Middle frontal gyrus (tissue), 1 donor: Measurements from ENCODE around the gene KRTAP4-2.
"Not testable (repeated sequence)": the region's sequence is repeated elsewhere in the genome, so short reads cannot be mapped to it uniquely, and the experiment has no call there.

Experiments
- DNase-seq: peaks from one replicate; pipeline ENCODE4 v3.0.0-alpha.2; 2015; ENCODE audit warnings: low spot score; ENCODE audit errors: extremely low spot score

KRTAP4-2 gene

GRCh38 chr17:41163828-41164227 is 14.2 kb downstream of the KRTAP4-2 start:
- DNase-seq = no peak

DNA sequence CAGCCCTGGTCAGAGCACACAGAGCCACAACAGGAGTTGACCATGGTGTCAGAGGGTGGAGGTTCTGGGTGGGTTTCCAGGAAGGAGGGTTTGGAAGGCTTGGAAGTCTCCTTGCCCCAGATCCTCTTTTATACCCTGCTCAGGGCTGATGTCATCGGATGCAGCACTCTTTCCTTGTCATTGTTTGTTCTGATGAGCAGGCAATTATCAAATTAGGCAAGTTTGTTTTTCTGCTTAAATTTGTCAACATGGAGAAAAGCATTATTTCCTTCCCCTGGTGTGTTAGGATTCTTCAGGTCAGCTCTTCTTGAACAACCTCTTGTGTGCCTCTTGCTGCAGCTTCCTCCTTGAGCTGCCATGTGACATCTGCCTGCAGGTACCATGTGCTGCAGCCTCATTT is 17.4 kb downstream of the KRTAP4-2 start, which contains the start of gene KRTAP4-4:
TSS of gene KRTAP4-4 (minus strand) at position 101 of the 400 bp plus-strand sequence. CDS start at position 44, 57 bp downstream.
- DNase-seq = no peak

DNA sequence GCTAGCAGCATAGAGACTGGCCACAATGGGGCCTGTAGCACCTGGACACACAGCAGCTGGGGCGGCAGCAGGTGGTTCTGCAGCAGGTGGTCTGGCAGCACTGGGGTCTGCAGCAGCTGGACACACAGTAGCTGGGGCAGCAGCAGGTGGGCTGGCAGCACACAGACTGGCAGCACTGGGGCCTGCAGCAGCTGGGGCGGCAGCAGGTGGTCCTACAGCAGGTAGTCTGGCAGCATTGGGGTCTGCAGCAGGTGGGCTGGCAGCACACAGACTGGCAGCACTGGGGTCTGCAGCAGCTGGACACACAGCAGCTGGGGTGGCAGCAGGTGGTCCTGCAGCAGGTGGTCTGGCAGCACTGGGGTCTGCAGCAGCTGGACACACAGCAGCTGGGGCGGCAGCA is 17.8 kb downstream of the KRTAP4-2 start:
- DNase-seq = not testable (repeated sequence)

DNA sequence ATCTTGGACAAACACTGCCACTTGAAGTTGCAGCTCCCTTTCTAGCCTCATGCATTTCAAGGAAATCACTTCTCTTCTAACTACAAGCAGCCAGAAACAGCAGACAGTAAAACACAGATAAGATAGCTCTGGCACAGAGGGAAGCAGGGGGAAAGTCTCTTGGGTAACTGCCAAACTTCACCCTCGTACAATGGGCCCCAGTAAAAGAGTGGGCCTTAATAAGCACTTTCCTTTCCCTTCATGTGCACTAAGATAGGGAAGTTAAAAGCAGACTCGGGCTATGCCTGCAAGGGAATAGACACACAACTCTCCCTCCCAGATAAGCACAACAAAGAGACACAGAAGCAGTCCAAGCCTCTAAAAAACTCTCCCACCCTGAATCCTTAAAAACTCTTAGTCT is 24.2 kb downstream of the KRTAP4-2 start:
- no peak for DNase-seq

- DNase-seq = no peak
Measured at GRCh38 chr17:41151525-41151924, 26.5 kb downstream of the KRTAP4-2 start.

DNA sequence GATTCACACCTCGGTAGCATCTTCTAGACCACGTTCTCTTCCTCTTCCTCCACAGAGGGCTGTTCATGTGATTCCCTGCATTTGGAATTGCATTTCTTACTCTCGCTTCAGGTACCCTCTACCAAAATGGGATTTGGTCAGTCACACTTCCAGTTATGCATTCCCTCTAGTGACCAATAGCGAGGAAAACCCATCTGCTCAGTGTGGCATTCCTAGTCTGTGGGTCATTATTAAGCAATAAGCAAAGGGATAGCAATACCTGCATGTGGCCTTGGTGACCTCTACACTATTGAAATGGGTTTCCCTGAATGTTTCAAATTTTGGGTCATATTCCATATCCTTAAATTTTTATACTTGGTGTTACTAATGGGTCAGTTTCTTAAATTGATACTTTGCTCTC is 28.0 kb downstream of the KRTAP4-2 start:
- DNase-seq = no peak

- no peak for DNase-seq
Measured at GRCh38 chr17:41149652-41149985, 28.4 kb downstream of the KRTAP4-2 start, which contains the start of gene KRTAP4-5. KRTAP4-5 (minus strand) TSS chr17:41149825; CDS start chr17:41149767, 58 bp downstream.

- DNase-seq = not testable (repeated sequence)
Measured at GRCh38 chr17:41148971-41149651, 28.9 kb downstream of the KRTAP4-2 start.

- DNase-seq = no peak
Measured at GRCh38 chr17:41147531-41148204, 30.4 kb downstream of the KRTAP4-2 start.

DNA sequence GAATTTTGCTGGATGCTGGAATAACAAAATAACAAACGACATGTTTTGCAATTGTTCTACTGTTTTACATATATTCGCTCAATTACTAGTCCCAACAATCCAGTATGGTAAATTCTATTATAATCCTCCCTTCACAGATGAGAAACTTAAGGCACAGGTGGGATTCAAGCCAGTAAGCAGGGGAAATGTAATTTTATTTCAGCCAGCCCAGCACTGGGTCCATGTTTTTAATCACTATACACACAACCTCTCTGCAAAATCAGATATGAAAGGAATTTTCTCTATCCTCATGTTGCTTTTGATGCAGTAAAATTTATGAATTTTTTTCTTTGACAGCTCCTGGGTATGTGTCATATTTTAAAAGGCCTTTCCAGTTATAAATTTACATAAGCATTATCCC is 32.8 kb downstream of the KRTAP4-2 start:
- DNase-seq = no peak

- no peak for DNase-seq
Measured at GRCh38 chr17:41144846-41145245, 33.2 kb downstream of the KRTAP4-2 start.

GRCh38 chr17:41141361-41141760 is 36.7 kb downstream of the KRTAP4-2 start:
- DNase-seq = no peak

DNA sequence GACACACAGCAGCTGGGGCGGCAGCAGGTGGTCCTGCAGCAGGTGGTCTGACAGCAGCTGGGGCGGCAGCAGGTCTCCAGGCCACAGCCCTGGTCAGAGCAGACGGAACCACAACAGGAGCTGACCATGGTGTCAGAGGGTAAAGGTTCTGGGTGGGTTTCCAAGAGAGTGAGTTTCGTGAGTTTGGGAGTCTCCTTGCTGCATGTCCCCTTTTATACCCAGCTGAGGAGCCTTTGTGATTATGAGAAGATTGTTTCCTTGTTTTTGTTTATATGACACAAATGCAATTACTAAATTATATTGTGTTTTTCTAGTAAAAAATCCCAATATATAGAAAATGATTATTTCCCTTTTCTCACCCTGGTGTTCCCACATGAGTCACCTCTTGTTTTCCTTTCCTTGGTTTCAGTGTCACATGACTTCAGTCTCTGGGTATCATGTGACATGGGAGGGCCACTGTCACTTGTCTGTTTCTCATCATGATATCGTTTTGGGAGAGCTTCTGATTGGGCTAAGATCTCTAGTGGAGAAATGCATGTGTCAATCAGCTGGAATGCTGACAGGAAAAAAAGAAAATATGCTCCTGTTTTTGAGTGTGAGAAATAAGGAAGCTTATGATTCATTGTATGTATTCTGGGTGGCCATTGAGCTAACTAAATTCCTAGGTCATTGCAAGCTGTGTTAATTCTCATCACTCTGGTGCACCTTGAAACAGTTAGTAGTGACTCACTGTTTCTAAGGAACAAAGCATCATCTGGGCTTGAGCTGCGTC is 37.5 kb downstream of the KRTAP4-2 start, which contains the start of gene KRTAP4-6:
TSS of gene KRTAP4-6 (minus strand) at position 185 of the 772 bp plus-strand sequence. CDS start at position 128, 57 bp downstream.
- no peak for DNase-seq

DNA sequence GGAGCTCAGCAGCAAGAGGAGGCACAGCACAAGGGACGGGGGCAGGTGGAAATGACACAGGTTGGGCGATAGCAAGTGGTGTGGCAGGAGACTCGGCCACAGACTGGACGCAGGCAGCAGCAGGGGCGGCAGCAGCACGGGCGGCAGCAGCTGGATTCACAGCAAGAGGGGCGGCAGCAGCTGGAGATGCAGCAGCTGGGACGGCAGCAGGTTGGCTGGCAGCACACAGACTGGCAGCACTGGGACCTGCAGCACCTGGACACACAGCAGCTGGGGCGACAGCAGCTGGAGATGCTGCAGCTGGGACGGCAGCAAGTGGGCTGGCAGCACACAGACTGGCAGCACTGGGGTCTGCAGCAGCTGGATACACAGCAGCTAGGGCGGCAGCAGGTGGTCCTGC is 38.2 kb downstream of the KRTAP4-2 start:
- not testable (repeated sequence) for DNase-seq

DNA sequence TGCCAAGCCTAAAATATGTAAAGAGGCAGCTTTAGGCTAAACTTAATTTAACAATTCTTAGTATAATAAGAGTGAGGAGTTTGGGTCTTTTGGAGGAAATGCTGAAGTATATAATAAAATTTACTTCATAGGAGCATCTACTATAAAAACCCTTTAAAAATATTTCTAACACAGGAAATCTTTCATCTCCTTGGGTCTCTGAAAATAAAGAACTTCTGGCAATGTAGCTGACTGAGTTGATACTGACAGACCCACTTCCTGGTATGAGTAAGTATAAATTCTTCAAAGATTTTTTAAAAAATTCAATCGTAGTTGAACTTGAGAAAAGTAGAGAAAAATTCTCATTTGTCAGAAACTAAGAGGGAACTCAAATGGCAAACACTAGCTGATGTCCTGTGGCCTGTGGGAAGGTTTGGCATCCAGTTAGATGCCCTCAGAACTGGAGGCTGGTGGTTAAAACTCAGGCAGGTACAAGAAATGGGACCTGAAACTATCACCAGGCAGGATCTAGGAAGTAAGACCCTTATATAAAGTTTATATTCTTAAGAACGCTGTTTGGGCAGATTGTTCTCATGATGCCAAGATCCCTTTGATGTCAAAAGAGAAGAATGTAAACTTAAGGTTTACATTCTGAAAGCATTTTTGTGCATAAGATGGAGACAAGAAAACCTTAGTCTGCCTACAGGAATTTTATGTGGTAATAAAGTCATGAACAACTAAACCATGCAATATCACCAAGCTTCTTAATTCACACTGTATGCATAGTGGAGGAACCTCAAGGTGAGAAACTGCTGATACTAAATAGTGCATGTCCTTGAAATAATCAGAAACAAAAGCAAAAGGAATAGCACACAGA is 43.9 kb downstream of the KRTAP4-2 start:
- DNase-seq = no peak

GRCh38 chr17:41131979-41132378 is 46.0 kb downstream of the KRTAP4-2 start:
- DNase-seq = no peak
